SHP77 (cell line): ENCODE measurements around the gene STK32C.
A peak's percentile ranks its signal among the peaks of the same experiment; 100 is the strongest.

Experiments used
- DNase-seq, 2 experiments: peaks; one replicate each; lab custom pipeline; 2025; lab: John Stamatoyannopoulos, UW

The STK32C gene

GRCh38 chr10:132249226-132249724 is 58.5 kb downstream of the STK32C start:
- DNase-seq, result no peak

DNA sequence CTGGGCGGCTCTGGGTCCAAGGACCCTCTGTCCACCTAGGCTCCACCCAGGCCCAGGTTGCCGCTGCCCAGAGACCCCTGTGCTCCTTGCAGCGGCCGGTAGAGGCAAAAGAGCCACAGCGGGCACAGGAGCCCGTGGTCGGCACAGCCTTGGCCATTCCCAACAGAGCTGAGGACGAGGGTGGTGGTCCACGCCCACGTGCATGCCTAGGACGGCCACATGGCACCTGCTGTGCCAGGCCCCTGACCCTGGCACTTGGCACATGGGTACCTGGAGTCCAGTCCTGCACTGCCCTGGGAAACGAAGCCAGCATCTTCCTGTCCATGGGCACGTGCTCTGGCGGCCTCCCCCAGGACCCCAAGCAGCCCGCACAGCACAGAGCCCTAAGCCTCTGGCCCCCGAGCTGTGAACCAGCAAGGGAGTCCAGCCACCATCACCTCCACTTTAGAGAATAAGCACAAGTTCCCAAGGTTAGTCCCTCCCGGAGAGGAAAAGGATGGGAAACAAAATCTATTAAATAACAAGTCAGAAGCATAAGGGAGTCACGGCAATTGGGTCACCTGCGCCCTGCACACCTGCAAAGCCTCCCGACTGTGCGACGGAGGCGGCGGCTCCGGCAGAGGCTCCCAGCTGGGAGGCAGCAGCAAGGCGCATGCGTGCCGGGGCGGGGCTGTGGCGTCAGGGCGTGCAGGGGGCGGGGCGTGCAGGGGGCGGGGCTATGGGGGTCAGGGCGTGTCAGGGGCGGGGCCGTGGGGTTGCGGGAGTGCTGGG is 59.1 kb downstream of the STK32C start:
- DNase-seq, result peak; percentile 53 to 60

DNA sequence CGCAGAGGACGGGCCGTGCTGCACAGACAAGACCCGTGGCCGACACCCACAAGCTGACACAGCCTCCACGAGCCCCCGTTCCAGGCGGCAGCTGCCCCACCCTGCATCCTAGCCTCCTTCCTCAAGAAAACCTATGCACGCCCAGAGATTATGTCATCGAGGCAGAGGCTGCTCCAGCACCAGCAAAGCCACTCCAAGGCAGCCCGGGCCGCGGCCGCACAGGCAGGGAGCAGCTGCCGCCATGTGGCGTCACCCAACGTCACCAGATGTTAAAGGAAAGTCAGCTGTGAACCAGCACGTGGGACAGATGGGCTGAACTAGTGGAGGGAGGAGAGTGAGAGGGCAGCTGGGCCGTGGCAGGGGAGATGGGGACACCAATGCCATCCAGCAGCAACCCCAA is 59.8 kb downstream of the STK32C start:
- DNase-seq, result peak; percentile 78 to 91

DNA sequence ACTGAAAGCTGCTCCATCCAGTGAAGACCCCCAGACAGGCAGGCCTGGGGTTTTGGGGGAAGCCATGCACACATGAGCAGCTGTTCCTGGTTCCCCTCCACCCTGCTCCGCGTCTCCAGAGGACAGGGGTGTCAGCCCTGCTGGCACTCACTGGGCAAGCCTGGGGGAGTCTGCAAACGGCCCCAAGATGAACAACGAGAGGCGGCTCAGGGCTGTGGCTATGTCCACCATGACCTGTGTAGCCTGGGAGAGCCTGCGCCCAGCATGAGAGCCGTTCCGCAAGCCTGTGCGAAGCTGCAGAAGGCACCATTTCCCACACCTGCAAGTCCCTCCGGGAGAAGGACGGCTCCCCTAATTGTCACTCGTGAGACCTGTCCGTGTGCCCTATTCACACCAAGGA is 61.5 kb downstream of the STK32C start:
- no peak for DNase-seq

DNA sequence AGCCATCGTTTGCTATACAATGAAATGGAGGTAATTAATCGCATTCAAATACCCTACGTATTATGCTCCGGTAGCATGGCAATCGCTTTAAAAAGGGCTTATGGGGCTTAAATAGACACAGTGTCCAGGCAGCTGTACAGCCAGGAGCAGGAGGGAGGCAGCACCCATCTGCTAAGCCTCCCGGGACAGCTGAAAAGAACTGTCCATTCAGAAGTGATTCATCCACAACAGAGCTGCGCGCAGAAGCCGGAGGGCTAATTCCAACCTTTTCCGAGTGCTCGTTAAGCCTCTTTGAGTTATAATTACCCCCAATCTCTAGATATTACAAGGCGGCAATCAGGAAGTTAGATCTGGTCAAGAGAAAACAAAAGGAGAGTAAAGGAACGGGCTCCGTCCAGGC is 62.7 kb downstream of the STK32C start:
- no peak for DNase-seq

DNA sequence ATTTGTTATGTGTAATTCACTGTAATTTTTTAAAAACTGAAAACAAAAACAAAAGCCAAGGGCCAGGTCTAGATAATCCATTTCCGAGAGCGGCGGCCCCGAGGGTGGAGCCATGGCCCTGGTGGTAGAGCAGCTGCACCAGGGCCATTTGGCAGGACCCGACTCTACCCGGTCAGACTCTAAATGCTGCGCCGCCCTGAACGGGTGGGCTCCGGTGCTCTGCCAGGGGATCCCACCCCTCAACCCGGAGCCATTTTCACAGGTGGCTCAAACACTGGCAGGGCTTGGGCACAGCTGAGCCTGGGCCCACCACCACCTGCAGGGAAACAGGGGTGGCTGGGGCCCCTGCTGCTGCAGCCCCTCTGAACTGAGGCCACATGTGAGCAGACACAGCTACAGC is 64.1 kb downstream of the STK32C start:
- no peak for DNase-seq

- DNase-seq, result no peak
These were observed 64.6 kb downstream of the STK32C start for GRCh38 chr10:132243141-132243540.

DNA sequence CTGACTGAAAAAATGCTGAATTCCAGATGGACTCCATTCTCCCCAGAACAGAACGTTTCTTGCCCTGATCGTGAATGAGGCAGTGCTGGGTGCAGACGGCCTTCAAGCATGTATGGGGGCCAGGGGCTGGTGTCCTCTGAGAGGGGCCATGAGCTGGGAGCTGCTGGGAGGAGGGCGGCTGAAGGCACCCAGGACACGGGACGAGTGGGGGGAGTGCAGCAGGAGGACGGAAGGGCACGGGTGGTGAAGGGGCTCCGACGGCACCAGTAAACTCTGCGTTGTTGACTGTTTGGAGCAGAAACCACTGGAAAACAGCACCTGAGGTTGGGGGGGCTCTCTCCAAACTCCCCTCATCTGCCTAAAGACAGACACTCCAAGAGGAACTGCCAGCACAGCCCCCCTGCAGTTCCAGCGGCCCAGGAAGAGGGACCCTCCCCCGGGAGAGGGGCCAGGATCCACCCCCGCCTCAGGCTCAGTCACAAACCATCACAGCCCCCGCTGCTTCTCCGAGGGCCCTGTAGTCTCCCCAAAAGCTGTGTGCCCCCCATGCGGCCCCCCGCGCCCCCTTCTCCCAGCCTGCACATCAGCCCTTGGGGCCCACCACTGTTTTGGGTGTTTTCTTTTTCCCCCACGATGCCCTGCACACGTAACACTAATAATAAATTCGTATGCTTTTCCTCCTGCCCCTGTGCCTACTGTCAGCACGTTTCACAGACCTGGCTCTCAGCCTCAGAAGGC is 65.5 kb downstream of the STK32C start:
- no peak for DNase-seq

- no peak for DNase-seq
These were observed 66.3 kb downstream of the STK32C start for GRCh38 chr10:132241496-132241895.

DNA sequence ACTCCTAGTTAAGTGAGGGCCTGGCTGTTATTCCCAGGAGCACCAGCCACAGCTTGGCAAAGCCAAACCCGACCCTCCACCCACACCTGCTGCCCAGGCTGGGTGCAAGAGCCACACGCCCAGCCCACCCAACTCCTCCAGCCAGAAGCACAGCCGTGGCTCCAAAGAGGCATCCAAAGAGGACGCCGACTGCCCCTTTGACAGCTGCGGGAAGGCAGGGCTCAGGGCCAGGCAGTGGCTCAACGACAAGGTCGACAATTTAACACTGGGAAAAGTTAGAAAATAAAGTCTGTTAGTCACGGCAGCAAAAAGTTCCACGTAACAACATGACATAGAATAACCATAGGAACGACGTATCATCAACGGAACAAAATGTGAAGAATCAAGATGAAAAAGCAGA is 66.7 kb downstream of the STK32C start:
- no peak for DNase-seq

DNA sequence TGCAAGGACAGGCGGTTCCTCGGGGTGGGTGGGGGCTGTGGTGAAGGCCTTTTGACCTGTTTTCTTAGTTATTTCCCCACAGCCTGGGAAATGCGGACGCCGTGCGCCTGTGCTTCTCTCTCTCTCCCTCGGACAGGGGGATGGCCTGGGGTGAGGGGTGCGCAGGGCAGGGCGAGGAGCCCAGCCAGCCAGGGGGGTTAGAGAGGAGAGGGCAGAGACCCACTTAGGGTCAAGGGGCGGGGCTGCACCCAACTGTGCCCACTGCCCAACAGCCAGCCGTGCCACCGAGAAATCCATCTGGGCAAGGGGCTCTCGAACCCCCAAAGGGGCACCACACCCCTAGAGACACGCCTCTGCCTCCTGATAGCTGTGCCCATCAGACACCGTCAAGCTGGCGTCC is 67.2 kb downstream of the STK32C start:
- DNase-seq, result no peak

GRCh38 chr10:132240156-132240555 is 67.6 kb downstream of the STK32C start:
- DNase-seq, result no peak

- no peak for DNase-seq
These were observed 68.4 kb downstream of the STK32C start for GRCh38 chr10:132239126-132240031.

GRCh38 chr10:132238371-132239125 is 69.2 kb downstream of the STK32C start:
- no peak for DNase-seq

- DNase-seq, result no peak
These were observed 69.9 kb downstream of the STK32C start for GRCh38 chr10:132237871-132238270.

GRCh38 chr10:132237396-132237795 is 70.4 kb downstream of the STK32C start:
- DNase-seq, result no peak

GRCh38 chr10:132236881-132237280 is 70.9 kb downstream of the STK32C start:
- no peak for DNase-seq

DNA sequence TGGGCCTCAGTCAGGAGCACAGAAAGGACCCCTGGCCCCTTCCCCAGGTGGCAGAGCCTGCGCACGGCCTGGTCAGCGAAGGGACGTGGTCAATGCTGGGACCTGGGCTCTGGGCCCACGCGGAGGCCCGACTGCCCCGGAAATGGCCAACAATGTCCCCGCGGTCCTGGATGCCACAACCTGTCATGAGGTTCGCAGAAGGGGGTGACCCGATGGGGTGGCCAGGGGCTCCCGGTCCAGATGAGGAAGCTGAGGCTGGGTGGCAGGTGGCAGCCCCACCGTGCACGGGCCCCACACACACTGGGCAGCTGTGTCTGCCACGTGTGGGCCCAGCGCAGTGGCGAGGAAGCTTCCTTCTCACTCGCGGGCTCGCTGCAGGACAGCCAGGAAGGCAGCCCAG is 71.6 kb downstream of the STK32C start:
- no peak for DNase-seq

- no peak for DNase-seq
These were observed 72.9 kb downstream of the STK32C start for GRCh38 chr10:132234860-132235259.

- DNase-seq, result no peak
These were observed 74.2 kb downstream of the STK32C start for GRCh38 chr10:132233501-132234085.

- DNase-seq, result no peak
These were observed 74.8 kb downstream of the STK32C start for GRCh38 chr10:132232981-132233380.
